PC-9 (cell line): ENCODE data around the gene PRKRIP1.

Experiments used
- CTCF ChIP-seq: fragments of 200-600 bp; sonication (generic); conservative IDR thresholded peaks from 2 replicates; pipeline ENCODE4 v1.6.1; 2017; ENCODE audit warnings: mixed run types, antibody characterized with exemption, mild to moderate bottlenecking, moderate library complexity
- EZH2 ChIP-seq: fragments of 200-600 bp; sonication (generic); IDR thresholded peaks from 2 replicates; pipeline ENCODE4 v1.8.0; 2017; ENCODE audit warnings: antibody characterized with exemption, low read depth

GRCh38 chr7:102450242-102450641, 54.1 kb downstream of the PRKRIP1 start:
- no peak for TF ChIP-seq EZH2
- no peak for TF ChIP-seq CTCF
